T-helper 2 cell (primary cell): ENCODE results near the gene HOXD9.

Experiments used
- DNase-seq, 5 experiments: peaks; one replicate each; pipeline versions ENCODE4 v3.0.0 to v3.0.0-alpha.2; 2012 to 2022

Gene HOXD9

GRCh38 chr2:176099159-176099727, 23.3 kb upstream of the HOXD9 start:
- DNase-seq, result no peak

DNA sequence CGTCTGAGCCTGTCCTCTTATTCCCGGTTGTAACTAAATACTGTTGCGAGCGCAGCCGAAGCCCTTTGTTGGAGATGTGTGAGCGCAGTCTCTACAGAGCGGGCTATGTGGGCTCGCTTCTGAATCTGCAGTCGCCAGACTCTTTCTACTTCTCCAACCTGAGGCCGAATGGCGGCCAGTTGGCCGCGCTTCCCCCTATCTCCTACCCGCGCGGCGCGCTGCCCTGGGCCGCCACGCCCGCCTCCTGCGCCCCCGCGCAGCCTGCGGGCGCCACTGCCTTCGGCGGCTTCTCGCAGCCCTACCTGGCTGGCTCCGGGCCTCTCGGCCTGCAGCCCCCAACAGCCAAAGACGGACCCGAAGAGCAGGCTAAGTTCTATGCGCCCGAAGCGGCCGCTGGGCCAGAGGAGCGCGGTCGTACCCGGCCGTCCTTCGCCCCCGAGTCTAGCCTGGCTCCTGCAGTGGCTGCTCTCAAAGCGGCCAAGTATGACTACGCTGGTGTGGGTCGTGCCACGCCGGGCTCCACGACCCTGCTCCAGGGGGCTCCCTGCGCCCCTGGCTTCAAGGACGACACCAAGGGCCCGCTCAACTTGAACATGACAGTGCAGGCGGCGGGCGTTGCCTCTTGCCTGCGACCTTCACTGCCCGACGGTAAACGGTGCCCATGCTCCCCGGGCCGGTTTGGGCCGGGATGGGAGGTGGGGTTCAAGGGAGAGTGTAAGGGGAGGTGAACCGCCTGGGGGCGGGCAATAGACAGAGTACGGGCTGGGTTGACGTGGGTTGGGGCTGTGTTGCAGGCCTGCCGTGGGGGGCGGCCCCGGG, 22.6 kb upstream of the HOXD9 start, which contains the start of gene HOXD12:
TSS of gene HOXD12 (plus strand) at position 68 of the 819 bp plus-strand sequence. CDS start at position 75, 7 bp downstream.
- no peak for DNase-seq

GRCh38 chr2:176100547-176101140, 21.9 kb upstream of the HOXD9 start:
- DNase-seq, result no peak

DNA sequence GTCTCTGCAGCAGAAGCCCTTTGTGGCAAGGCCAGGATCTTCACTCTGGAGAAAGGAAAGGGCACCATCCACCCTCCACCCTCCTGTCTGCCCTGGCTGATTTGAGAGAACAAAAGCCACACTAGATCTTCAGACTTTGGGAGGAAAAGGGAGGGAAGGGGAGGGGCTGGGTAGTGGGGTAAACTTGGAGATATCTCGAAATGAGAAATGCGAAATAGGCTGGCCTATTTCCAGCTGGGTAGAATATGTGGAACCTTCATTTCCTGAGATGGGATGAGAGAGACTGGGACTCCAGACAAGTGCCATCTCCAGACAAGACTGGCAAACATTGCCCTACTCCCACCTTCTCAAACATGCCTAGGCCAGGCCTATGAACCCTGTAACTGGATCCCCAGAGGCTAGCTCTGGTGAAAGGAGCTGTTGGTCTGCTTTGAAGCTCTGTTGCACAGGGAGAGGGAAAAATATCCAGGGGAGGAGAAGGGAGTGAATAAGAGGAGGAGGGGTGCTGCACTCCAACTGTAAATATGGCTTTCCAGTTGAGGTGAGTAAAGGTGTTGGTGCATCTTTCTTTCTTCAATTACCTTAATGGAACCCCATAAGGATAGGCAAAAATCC, 21.2 kb upstream of the HOXD9 start:
- no peak for DNase-seq

- DNase-seq, result no peak
Measured at GRCh38 chr2:176101842-176102241, 20.7 kb upstream of the HOXD9 start.

- DNase-seq, result no peak
Measured at GRCh38 chr2:176102309-176102866, 20.1 kb upstream of the HOXD9 start.

GRCh38 chr2:176103194-176103593, 19.3 kb upstream of the HOXD9 start:
- no peak for DNase-seq

DNA sequence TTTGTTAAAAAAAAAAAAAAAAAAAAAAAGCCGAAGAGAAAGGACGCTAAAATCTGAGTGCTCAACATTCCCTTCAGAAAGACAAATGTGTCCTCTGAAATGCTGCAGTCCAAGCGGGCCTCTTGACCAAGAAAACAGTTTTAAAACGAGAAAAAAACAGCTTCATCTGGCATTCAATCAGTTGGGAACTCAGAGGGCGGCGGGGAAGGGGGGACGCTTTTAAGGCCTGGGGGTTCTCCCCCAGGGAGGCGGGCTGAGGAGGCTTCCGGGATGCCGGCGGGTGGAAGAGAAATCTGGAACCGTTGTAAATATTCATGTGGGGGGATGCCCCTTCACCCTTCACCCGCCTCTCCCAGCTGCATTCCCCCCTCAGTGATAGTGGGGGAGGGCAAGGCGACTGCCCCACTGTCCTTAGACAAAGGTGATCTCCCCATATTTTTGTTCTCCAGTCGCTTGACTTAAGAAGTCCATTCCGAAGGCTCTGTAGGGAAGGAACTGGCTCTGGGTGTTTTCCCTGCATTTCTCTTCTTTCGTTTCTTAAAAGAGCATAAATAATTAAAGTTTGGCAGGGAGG, 18.7 kb upstream of the HOXD9 start:
- DNase-seq, result no peak

DNA sequence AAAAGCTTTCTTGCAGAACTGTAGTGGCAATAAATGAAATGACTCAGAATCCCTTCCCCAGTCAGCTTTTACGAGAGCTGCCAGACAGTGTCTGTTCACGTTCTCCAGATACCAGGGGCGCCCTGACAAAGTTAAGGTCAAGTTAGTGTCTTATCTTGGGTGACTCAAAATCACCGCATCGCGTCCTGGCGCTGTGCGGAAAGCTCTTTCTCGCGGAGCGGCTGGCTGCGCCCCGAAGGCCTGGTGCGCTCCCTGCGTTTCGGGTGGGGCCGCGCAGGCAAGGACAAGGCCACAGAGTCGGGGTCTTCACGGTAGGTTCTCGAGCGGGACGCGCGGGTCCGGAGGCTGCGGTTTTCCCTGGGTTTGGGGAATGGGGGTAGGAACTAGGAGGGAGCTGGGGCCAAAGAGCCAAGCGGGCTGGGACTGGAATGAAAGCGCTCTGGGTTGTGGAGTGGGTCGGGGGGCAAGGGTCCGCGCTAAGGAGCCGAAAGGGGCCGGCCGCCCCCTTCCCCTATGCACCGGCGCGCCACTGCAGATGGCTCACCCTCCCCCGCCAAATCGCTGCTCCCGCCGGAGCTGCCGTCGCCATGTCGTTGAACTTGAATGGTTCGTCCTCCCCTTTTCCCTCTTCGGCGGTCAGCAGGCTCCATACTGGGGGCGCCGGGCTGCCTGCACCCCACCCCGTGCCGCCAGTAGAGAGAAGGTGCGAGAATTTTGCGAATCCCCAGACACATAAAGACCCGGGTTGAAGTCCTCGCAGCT, 18.0 kb upstream of the HOXD9 start:
- no peak for DNase-seq

GRCh38 chr2:176105078-176105729, 17.3 kb upstream of the HOXD9 start:
- no peak for DNase-seq

DNA sequence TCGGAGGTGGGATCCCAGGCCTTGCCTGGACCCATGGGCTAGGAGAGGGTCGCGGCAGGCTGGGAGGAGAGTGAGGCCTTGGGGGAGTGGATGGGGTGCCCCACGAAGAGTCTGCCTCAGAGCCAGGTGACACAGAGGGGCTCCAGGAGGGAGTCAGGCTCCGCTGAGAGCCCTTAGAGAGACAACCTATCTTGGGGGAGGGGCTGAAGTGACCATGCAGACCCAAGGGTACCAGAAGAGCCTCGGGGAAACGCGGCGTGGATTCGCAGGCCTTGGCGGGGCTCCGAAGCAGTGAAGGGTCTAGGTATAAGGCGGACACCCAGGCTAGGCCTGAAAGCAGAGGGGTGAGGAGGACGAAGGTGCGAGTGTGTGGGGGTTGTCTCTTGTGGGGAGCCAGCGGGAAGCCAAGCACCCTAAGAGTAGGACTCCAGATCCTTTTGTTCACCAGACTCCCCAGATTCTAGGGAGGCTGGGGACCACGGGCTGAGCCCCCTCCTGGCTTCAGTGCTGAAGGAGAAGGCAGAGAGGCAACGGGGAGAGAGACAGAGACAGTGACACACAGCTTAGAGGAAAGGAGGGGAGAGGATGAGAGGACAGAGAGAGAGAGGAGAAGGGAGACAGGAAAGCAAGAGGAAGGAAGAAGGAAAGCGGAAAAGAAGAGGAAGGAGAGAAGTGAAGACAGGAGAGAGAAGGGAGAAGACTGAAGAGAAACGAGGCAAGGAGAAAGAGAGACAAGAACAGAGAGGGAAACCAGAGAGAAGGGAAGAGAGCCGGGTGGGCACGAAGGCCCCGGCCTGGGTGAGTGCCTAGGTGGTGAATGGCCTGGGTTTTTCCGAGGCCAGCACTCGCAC, 16.6 kb upstream of the HOXD9 start:
- no peak for DNase-seq

DNA sequence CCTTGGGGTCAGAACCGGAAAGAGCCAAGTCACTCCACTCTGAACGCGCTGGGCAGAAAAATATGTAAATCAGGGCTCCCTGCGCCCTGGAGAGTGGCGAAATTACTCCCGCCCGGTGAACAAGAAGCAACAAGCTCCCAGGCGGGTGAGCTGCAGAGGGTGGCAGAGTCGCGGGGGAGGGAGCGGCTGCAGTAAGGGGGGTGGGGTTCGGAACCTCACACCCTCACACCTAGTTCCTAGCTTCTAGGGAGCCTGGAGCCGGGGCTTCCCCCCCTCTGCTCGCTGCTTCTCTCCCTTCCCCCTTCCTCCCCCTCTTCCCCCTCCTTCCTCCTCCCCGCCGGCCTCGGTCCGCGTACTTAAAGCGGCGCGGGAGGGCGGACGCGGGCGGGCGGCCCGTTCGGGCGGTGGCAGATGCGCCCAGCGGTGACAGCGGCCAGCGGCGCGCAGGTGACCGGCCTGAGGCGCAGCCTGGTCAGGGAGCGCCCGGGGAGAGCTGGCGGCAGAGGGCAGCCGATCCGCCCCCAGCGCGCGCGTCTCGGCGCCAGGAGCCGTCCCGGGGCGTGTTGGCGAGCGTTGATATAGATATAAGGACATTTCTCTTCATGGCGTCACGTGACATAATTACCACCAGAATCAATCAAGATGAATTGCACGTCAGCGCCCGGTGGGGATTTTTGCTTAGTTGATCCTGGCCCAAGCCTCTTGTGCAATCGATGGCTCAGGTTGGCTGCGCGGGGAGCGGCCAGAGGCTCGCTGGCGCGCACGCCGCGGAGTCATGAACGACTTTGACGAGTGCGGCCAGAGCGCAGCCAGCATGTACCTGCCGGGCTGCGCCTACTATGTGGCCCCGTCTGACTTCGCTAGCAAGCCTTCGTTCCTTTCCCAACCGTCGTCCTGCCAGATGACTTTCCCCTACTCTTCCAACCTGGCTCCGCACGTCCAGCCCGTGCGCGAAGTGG, 15.7 kb upstream of the HOXD9 start, which contains the start of gene HOXD11:
TSS of gene HOXD11 (plus strand) at position 700 of the 959 bp plus-strand sequence. CDS start at position 776, 76 bp downstream.
- no peak for DNase-seq

DNA sequence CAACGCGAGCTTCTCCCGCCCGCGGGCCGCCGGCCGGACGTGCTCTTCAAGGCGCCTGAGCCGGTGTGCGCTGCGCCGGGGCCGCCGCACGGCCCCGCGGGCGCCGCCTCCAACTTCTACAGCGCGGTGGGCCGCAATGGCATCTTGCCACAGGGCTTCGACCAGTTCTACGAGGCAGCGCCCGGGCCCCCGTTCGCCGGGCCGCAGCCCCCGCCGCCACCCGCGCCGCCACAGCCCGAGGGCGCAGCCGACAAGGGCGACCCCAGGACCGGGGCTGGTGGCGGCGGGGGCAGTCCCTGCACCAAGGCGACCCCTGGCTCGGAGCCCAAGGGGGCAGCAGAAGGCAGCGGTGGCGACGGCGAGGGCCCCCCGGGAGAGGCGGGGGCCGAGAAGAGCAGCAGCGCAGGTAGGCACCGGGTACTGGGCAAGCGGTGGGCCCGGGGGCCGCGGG, 14.8 kb upstream of the HOXD9 start:
- DNase-seq, result no peak

DNA sequence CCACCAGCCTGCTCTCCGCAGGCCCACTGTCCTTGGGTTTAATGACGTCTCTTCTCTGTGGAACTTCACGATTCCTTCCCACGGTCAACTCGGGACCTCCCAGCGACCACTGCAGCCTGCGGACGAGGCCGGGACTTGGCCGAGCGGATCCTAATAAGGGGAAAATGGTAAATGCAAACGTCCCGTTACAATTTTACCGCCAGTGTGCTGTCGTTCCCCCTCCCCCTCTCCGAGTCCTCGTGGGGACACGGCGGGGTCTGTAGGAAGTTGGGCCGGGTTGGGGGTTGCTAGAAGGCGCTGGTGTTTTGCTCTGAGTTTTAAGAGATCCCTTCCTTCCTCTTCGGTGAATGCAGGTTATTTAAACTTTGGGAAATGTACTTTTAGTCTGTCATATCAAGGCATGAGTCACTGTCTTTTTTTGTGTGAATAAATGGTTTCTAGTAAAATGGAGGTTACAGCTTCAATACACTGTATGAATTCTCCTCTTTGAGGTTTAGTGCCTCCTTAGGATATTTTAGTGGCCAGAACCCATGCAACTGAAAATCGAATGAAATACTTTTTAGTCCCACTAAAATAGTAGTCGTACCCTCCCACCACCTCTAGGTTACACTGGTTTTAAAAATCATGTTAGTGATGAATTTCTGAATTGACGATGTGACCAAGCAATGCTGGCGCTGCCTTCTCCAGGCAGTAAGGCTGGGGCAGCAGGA, 13.2 kb upstream of the HOXD9 start:
- DNase-seq, result no peak

- no peak for DNase-seq
Measured at GRCh38 chr2:176109946-176110345, 12.6 kb upstream of the HOXD9 start.

DNA sequence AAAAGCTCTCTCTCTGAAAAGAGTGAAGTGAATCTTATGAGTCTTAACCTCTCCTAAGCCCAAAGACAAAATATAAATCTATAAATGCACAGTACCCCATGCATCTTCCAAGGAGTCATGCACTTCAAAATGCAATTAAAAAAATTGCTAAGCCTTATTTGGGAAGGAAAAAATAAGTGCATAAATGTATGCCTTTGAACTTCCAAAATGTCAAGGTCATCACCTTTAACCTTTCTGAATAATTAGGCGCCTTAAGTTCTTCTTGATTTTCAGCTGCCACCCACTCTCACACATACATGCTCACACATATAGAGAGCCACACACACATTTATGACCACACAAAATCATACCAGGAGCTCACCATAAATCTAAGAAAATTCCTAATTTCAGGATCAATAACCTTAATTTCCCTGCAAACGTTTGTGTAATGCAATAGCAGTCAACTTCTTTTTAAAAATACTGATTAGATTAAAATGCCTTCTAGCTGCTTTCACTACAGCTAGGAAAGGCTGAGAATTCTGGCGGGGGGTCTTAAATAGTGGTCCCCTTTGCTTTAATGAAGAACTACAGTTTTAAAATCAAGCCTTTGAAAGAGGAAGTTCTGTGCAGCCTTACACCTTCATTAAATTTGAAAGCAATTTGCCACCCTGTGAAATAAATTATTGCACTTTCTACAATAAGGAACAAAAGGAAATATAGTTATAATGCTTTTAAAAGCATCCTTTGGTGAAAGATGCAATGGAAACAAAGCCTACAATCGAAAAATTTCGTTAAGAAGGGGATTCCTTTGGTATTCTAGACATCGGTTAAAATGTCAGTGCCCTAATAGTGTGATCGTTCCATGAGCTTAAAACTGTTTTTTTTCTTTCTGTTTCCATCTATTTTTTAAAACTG, 11.9 kb upstream of the HOXD9 start:
- DNase-seq, result no peak

DNA sequence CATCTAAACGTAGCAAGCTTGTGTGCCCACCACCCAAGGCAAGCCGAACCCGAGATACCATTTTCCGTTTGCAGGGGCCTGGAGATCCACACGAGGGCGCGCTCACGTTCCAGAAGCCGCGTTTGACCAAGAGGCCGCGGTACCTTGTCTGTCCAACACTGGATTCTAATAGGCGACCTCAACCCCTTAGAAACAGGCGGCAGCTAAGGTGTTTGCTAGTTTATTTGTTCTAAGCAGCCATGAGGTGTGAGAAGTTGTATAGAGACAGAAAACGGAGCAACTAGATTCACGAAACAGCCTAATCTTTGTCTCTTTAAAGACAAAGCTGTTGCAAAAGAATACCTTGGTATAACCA, 11.2 kb upstream of the HOXD9 start:
- DNase-seq, result peak in 1 of 5 experiments; percentile 42
